CD4-positive, alpha-beta T cell treated with Interleukin-15 for 1 hour (primary cell): ENCODE measurements around the gene FEM1C.

Experiments used
- DNase-seq: peaks from one replicate; pipeline ENCODE4 v3.0.0-alpha.2; 2020

The FEM1C gene

GRCh38 chr5:115544436-115545350 lies at the start of gene FEM1C:
Gene FEM1C, minus strand, starts transcription at chr5:115544775. Its CDS starts 1,282 bp downstream, at chr5:115543493.
- peak; percentile 96 for DNase-seq

- no peak for DNase-seq
Measured at GRCh38 chr5:115589043-115589442, 44.5 kb upstream of the FEM1C start.

- no peak for DNase-seq
Measured at GRCh38 chr5:115588640-115589039, 44.1 kb upstream of the FEM1C start.

GRCh38 chr5:115586525-115587146 lies 42.1 kb upstream of the FEM1C start:
- DNase-seq = no peak

GRCh38 chr5:115585265-115585664 lies 40.7 kb upstream of the FEM1C start:
- no peak for DNase-seq

- DNase-seq = no peak
Measured at GRCh38 chr5:115584501-115584900, 39.9 kb upstream of the FEM1C start.

GRCh38 chr5:115583474-115583873 lies 38.9 kb upstream of the FEM1C start:
- no peak for DNase-seq

- DNase-seq = no peak
Measured at GRCh38 chr5:115580941-115581340, 36.4 kb upstream of the FEM1C start.

GRCh38 chr5:115579747-115580173 lies 35.2 kb upstream of the FEM1C start:
- DNase-seq = no peak

GRCh38 chr5:115579216-115579615 lies 34.6 kb upstream of the FEM1C start:
- DNase-seq = no peak

- no peak for DNase-seq
Measured at GRCh38 chr5:115578657-115579056, 34.1 kb upstream of the FEM1C start.

GRCh38 chr5:115577741-115578140 lies 33.2 kb upstream of the FEM1C start:
- no peak for DNase-seq

- DNase-seq = no peak
Measured at GRCh38 chr5:115577329-115577728, 32.8 kb upstream of the FEM1C start.

- DNase-seq = no peak
Measured at GRCh38 chr5:115575167-115576070, 30.8 kb upstream of the FEM1C start.

- DNase-seq = no peak
Measured at GRCh38 chr5:115573133-115573532, 28.6 kb upstream of the FEM1C start.

GRCh38 chr5:115571441-115571878 lies 26.9 kb upstream of the FEM1C start:
- DNase-seq = no peak

- DNase-seq = no peak
Measured at GRCh38 chr5:115568668-115569067, 24.1 kb upstream of the FEM1C start.

- no peak for DNase-seq
Measured at GRCh38 chr5:115565233-115565632, 20.7 kb upstream of the FEM1C start.

- no peak for DNase-seq
Measured at GRCh38 chr5:115561176-115561575, 16.6 kb upstream of the FEM1C start.

- DNase-seq = no peak
Measured at GRCh38 chr5:115559524-115559923, 14.9 kb upstream of the FEM1C start.

- DNase-seq = no peak
Measured at GRCh38 chr5:115558388-115558956, 13.9 kb upstream of the FEM1C start.

GRCh38 chr5:115557667-115558387 lies 13.3 kb upstream of the FEM1C start:
- no peak for DNase-seq
